ENCODE measurements around the gene EXT2. TPM values are rescaled to one million over a fixed set of nuclear protein-coding genes. Genes with fewer than 3 reads are reported as not detected.

Gene EXT2
- total and polyA plus RNA-seq, 2 donors from 2014 or later: 29.8 to 54.1 TPM

GRCh38 chr11:44125598-44125997, 30.1 kb downstream of the EXT2 start:
- no peak for DNase-seq
- H3K4me1 ChIP-seq (ENCODE audit: control insufficient read depth in 2 of 3, insufficient read depth in 2 of 3, low read depth in 1 of 3, low read length in 3 of 3): no peaks in the 10 kb centered on the region
- H3K36me3 ChIP-seq (ENCODE audit: control insufficient read depth in 2 of 3, insufficient read depth in 3 of 3, low read length in 3 of 3): peaks cover 0 to 25% (median 24%) of the 10 kb centered on the region in 3 donors

GRCh38 chr11:44126304-44126703, 30.8 kb downstream of the EXT2 start:
- Histone ChIP-seq H3K36me3 (ENCODE audit: control insufficient read depth in 2 of 3, insufficient read depth in 3 of 3, low read length in 3 of 3) (peaks cover 0 to 29% (median 27%) of the 10 kb centered on the region in 3 donors), H3K9ac (ENCODE audit: low read length in 3 of 3) (no peak overlapping the region), H3K4me3 (ENCODE audit: low read length in 3 of 3) (no peak overlapping the region), H3K4me1 (ENCODE audit: control insufficient read depth in 2 of 3, insufficient read depth in 2 of 3, low read depth in 1 of 3, low read length in 3 of 3) (no peaks in the 10 kb centered on the region), H3K9me3 (ENCODE audit: control insufficient read depth in 2 of 3, insufficient read depth in 1 of 3, low read length in 3 of 3) (no peaks in the 10 kb centered on the region), H3K27me3 (ENCODE audit: control insufficient read depth, insufficient read depth, low read length) (no peaks in the 10 kb centered on the region), H3K27ac (ENCODE audit: low read depth in 2 of 2, low read length in 2 of 2) (no peak overlapping the region)
- FAIRE-seq (no peak), DNase-seq (no peak)
- intact Hi-C loops (cut with DNase I): no loop called here
- TF ChIP-seq, protein P1, sequence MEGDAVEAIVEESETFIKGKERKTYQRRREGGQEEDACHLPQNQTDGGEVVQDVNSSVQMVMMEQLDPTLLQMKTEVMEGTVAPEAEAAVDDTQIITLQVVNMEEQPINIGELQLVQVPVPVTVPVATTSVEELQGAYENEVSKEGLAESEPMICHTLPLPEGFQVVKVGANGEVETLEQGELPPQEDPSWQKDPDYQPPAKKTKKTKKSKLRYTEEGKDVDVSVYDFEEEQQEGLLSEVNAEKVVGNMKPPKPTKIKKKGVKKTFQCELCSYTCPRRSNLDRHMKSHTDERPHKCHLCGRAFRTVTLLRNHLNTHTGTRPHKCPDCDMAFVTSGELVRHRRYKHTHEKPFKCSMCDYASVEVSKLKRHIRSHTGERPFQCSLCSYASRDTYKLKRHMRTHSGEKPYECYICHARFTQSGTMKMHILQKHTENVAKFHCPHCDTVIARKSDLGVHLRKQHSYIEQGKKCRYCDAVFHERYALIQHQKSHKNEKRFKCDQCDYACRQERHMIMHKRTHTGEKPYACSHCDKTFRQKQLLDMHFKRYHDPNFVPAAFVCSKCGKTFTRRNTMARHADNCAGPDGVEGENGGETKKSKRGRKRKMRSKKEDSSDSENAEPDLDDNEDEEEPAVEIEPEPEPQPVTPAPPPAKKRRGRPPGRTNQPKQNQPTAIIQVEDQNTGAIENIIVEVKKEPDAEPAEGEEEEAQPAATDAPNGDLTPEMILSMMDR (IDR thresholded peaks at IDR 0.05; ENCODE audit: borderline replicate concordance, extremely low read depth, insufficient read depth): no peak

More at GRCh38 chr11:44125598-44125997, 30.1 kb downstream of the EXT2 start:
- no peak overlapping the region for H3K27ac ChIP-seq (ENCODE audit: low read depth in 2 of 2, low read length in 2 of 2)
- H3K4me3 ChIP-seq (ENCODE audit: low read length in 3 of 3): no peak overlapping the region
- no peak for FAIRE-seq
- TF ChIP-seq, protein P1 (IDR thresholded peaks at IDR 0.05; ENCODE audit: borderline replicate concordance, extremely low read depth, insufficient read depth): no peak
- H3K9ac ChIP-seq (ENCODE audit: low read length in 3 of 3): no peak overlapping the region
- no peaks in the 10 kb centered on the region for H3K9me3 ChIP-seq (ENCODE audit: control insufficient read depth in 2 of 3, insufficient read depth in 1 of 3, low read length in 3 of 3)
- no peaks in the 10 kb centered on the region for H3K27me3 ChIP-seq (ENCODE audit: control insufficient read depth, insufficient read depth, low read length)
- intact Hi-C loops (cut with DNase I): no loop called here

DNA sequence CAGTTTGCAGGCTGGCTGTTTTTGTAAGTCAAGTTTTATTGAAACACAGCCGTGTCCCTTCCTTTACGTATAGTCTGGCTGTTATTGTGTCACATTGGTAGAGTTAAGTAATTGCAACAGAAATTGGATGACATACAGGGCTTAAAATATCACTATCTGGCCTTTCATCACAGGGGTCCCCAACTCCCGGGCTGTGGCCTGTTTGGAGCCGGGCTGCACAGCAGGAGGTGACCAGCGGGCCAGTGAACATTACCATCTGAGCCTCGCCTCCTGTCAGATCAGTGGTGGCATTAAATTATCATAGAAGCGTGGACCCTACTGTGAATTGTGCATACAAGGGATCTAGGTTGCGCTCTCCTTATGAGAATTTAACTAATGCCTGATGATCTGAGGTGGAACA, 31.7 kb downstream of the EXT2 start:
- no peaks in the 10 kb centered on the region for H3K9me3 ChIP-seq (ENCODE audit: control insufficient read depth in 2 of 3, insufficient read depth in 1 of 3, low read length in 3 of 3)
- no peaks in the 10 kb centered on the region for H3K4me1 ChIP-seq (ENCODE audit: control insufficient read depth in 2 of 3, insufficient read depth in 2 of 3, low read depth in 1 of 3, low read length in 3 of 3)
- FAIRE-seq (no peak), DNase-seq (no peak)
- intact Hi-C loops (cut with DNase I): no loop called here
- no peak overlapping the region for H3K27ac ChIP-seq (ENCODE audit: low read depth in 2 of 2, low read length in 2 of 2)
- H3K36me3 ChIP-seq (ENCODE audit: control insufficient read depth in 2 of 3, insufficient read depth in 3 of 3, low read length in 3 of 3): peaks cover 0 to 29% (median 27%) of the 10 kb centered on the region in 3 donors
- H3K4me3 ChIP-seq (ENCODE audit: low read length in 3 of 3): no peak overlapping the region
- TF ChIP-seq, protein P1 (IDR thresholded peaks at IDR 0.05; ENCODE audit: borderline replicate concordance, extremely low read depth, insufficient read depth): no peak
- no peaks in the 10 kb centered on the region for H3K27me3 ChIP-seq (ENCODE audit: control insufficient read depth, insufficient read depth, low read length)
- no peak overlapping the region for H3K9ac ChIP-seq (ENCODE audit: low read length in 3 of 3)

- no peak for FAIRE-seq
- TF ChIP-seq, protein P1 (IDR thresholded peaks at IDR 0.05; ENCODE audit: borderline replicate concordance, extremely low read depth, insufficient read depth): no peak
- H3K9me3 ChIP-seq (ENCODE audit: control insufficient read depth in 2 of 3, insufficient read depth in 1 of 3, low read length in 3 of 3): no peaks in the 10 kb centered on the region
- peaks cover 0 to 29% (median 27%) of the 10 kb centered on the region in 3 donors for H3K36me3 ChIP-seq (ENCODE audit: control insufficient read depth in 2 of 3, insufficient read depth in 3 of 3, low read length in 3 of 3)
- peaks cover 0 to 6% (median 3%) of the 10 kb centered on the region in 3 donors for H3K4me1 ChIP-seq (ENCODE audit: control insufficient read depth in 2 of 3, insufficient read depth in 2 of 3, low read depth in 1 of 3, low read length in 3 of 3)
- H3K27ac ChIP-seq (ENCODE audit: low read depth in 2 of 2, low read length in 2 of 2): no peak overlapping the region
- no peaks in the 10 kb centered on the region for H3K27me3 ChIP-seq (ENCODE audit: control insufficient read depth, insufficient read depth, low read length)
- H3K4me3 ChIP-seq (ENCODE audit: low read length in 3 of 3): no peak overlapping the region
- intact Hi-C loops (cut with DNase I): no loop called here
- DNase-seq: no peak
- no peak overlapping the region for H3K9ac ChIP-seq (ENCODE audit: low read length in 3 of 3)
Observed at GRCh38 chr11:44128729-44129128, 33.3 kb downstream of the EXT2 start.

All from kidney (tissue), 14 donors.